Neural cell (in vitro differentiated cells): Measurements from ENCODE around the gene VPS13D. TPM values are rescaled to one million over a fixed set of nuclear protein-coding genes. Genes with fewer than 3 reads are reported as not detected.

Experiments used
- H2AFZ ChIP-seq: fragments of 200-600, 300-800 bp; sonication (generic), shearing (Covaris generic); 2 replicates; pipeline ENCODE4 v1.6.0; 2014; ENCODE audit warnings: low read depth, mild to moderate bottlenecking, antibody characterized with exemption, low read length, moderate library complexity
- H3F3A ChIP-seq: fragments of 200-600 bp; shearing (Covaris generic); 2 replicates; pipeline ENCODE4 v1.6.1; 2016; ENCODE audit warnings: mild to moderate bottlenecking, moderate library complexity, mixed read lengths, antibody characterized with exemption, low read length; ENCODE audit not compliant: insufficient read depth, poor library complexity, severe bottlenecking
- H3K27ac ChIP-seq: fragments of 200-600, 300-800 bp; sonication (generic), shearing (Covaris generic); 2 replicates; pipeline ENCODE4 v1.5.1; 2014; ENCODE audit warnings: mild to moderate bottlenecking, low read length, moderate library complexity
- H3K27me3 ChIP-seq: fragments of 300-800, 200-600 bp; sonication (generic), shearing (Covaris generic); 2 replicates; pipeline ENCODE4 v1.6.0; 2014; ENCODE audit warnings: mild to moderate bottlenecking, low read depth, low read length, moderate library complexity; ENCODE audit not compliant: insufficient read depth
- H3K36me3 ChIP-seq: fragments of 300-800, 200-600 bp; sonication (generic), shearing (Covaris generic); 2 replicates; pipeline ENCODE4 v1.5.1; 2014; ENCODE audit warnings: mild to moderate bottlenecking, antibody characterized with exemption, low read length, moderate library complexity; ENCODE audit not compliant: insufficient read depth
- H3K4me2 ChIP-seq: fragments of 300-800, 200-600 bp; sonication (generic), shearing (Covaris generic); 2 replicates; pipeline ENCODE4 v1.6.0; 2014; ENCODE audit warnings: mild to moderate bottlenecking, low read length
- H3K4me3 ChIP-seq: fragments of 300-800, 200-600 bp; sonication (generic), shearing (Covaris generic); 2 replicates; pipeline ENCODE4 v1.5.1; 2014; ENCODE audit warnings: mild to moderate bottlenecking, low read length, moderate library complexity
- H3K79me2 ChIP-seq: fragments of 200-600 bp; shearing (Covaris generic); replicated peaks from 2 replicates; pipeline ENCODE4 v1.6.0; 2014; ENCODE audit warnings: mild to moderate bottlenecking, low read length, moderate library complexity; ENCODE audit not compliant: insufficient read depth
- H3K9ac ChIP-seq: fragments of 300-800, 200-600 bp; sonication (generic), shearing (Covaris generic); 2 replicates; pipeline ENCODE4 v1.6.1; 2016; ENCODE audit warnings: mild to moderate bottlenecking, low read length, mixed read lengths
- H3K9me2 ChIP-seq: fragments of 200-600 bp; shearing (Covaris generic); 2 replicates; pipeline ENCODE4 v1.6.1; 2016; ENCODE audit warnings: mild to moderate bottlenecking, low read length, mixed read lengths; ENCODE audit not compliant: insufficient read depth
- H3K9me3 ChIP-seq: fragments of 200-600, 300-800 bp; sonication (generic), shearing (Covaris generic); 2 replicates; pipeline ENCODE4 v1.6.1; 2016; ENCODE audit warnings: mild to moderate bottlenecking, mixed run types, low read length, moderate library complexity, mixed read lengths
- H4K20me1 ChIP-seq: fragments of 200-600 bp; shearing (Covaris generic); 2 replicates; pipeline ENCODE4 v1.6.1; 2016; ENCODE audit warnings: mild to moderate bottlenecking, mixed run types; ENCODE audit not compliant: insufficient read depth
- CTCF ChIP-seq: fragments of 450-650 bp; IDR thresholded peaks from 2 replicates; pipeline ENCODE4 v1.5.1; 2014; ENCODE audit warnings: antibody characterized with exemption, mild to moderate bottlenecking, moderate library complexity; ENCODE audit not compliant: poor library complexity, severe bottlenecking
- EP300 ChIP-seq: fragments of 450-650 bp; conservative IDR thresholded peaks from 2 replicates; pipeline ENCODE4 v1.6.1; 2014; ENCODE audit warnings: antibody characterized with exemption, mild to moderate bottlenecking, moderate library complexity; ENCODE audit not compliant: poor library complexity, severe bottlenecking
- EZH2 ChIP-seq: fragments of 200-600, 300-800 bp; shearing (Covaris generic), sonication (generic); IDR thresholded peaks from 2 replicates; pipeline ENCODE4 v1.6.1; 2014; ENCODE audit warnings: antibody characterized with exemption, low read length, borderline replicate concordance, mild to moderate bottlenecking; ENCODE audit not compliant: insufficient read depth, poor library complexity, severe bottlenecking
- MXI1 ChIP-seq: fragments of 450-650 bp; conservative IDR thresholded peaks from 2 replicates; pipeline ENCODE4 v1.6.1; 2014; ENCODE audit warnings: antibody characterized with exemption, mild to moderate bottlenecking; ENCODE audit not compliant: poor library complexity, severe bottlenecking
- POLR2AphosphoS5 ChIP-seq: IDR thresholded peaks from 2 replicates; pipeline ENCODE4 v1.6.1; 2012
- RAD21 ChIP-seq: fragments of 450-650 bp; conservative IDR thresholded peaks from 2 replicates; pipeline ENCODE4 v1.6.1; 2014; ENCODE audit warnings: antibody characterized with exemption, mild to moderate bottlenecking, moderate library complexity
- SMC3 ChIP-seq: fragments of 450-650 bp; conservative IDR thresholded peaks from 2 replicates; pipeline ENCODE4 v1.6.1; 2014; ENCODE audit warnings: antibody characterized with exemption, mild to moderate bottlenecking, moderate library complexity; ENCODE audit not compliant: poor library complexity
- polyA plus RNA-seq: library from polyadenylated mRNA; depleted of rRNA; stranded (reverse); fragments of >200 nt; gene quantifications from 2 replicates; pipeline ENCODE4 v1.2.3, GENCODE V29; 2014
- TF ChIP-seq, protein P1 (sequence below): IDR thresholded peaks from 2 replicates; pipeline ENCODE4 v1.6.1; 2012; ENCODE audit warnings: borderline replicate concordance

The VPS13D gene
- polyA plus RNA-seq, 1 donor from 2014 or later = 24.5 TPM

- no peak overlapping the region for H3K9ac ChIP-seq
- H3K36me3 ChIP-seq = no peaks in the 10 kb centered on the region
- H2AFZ ChIP-seq = no peak overlapping the region
- H3K4me2 ChIP-seq = no peak overlapping the region
- no peak overlapping the region for H3K4me3 ChIP-seq
- H3K9me3 ChIP-seq = no peaks in the 10 kb centered on the region
- TF ChIP-seq EP300 (no peak), MXI1 (no peak), SMC3 (no peak), POLR2AphosphoS5 (no peak)
- H3F3A ChIP-seq = no peaks in the 10 kb centered on the region
- no peaks in the 10 kb centered on the region for H3K9me2 ChIP-seq
- no peaks in the 10 kb centered on the region for H4K20me1 ChIP-seq
- no peak overlapping the region for H3K27ac ChIP-seq
- H3K27me3 ChIP-seq = no peaks in the 10 kb centered on the region
- H3K79me2 ChIP-seq = no peaks in the 10 kb centered on the region
These were observed 203.7 kb downstream of the VPS13D start for GRCh38 chr1:12433323-12434053.

- no peak overlapping the region for H3K27ac ChIP-seq
- H3K4me2 ChIP-seq = no peak overlapping the region
- no peak overlapping the region for H3K9ac ChIP-seq
These were observed 204.3 kb downstream of the VPS13D start for GRCh38 chr1:12434174-12434573.

More at GRCh38 chr1:12434174-12434573, 204.3 kb downstream of the VPS13D start:
- Histone ChIP-seq H3K27me3 (no peaks in the 10 kb centered on the region), H3F3A (no peaks in the 10 kb centered on the region), H3K9me2 (no peaks in the 10 kb centered on the region), H3K36me3 (no peaks in the 10 kb centered on the region), H3K9me3 (no peaks in the 10 kb centered on the region), H3K79me2 (no peaks in the 10 kb centered on the region), H3K4me3 (no peak overlapping the region), H2AFZ (no peak overlapping the region), H4K20me1 (no peaks in the 10 kb centered on the region)
- TF ChIP-seq EP300 (no peak), SMC3 (no peak), MXI1 (no peak), CTCF (no peak), EZH2 (no peak), RAD21 (no peak)
- TF ChIP-seq, protein P1, sequence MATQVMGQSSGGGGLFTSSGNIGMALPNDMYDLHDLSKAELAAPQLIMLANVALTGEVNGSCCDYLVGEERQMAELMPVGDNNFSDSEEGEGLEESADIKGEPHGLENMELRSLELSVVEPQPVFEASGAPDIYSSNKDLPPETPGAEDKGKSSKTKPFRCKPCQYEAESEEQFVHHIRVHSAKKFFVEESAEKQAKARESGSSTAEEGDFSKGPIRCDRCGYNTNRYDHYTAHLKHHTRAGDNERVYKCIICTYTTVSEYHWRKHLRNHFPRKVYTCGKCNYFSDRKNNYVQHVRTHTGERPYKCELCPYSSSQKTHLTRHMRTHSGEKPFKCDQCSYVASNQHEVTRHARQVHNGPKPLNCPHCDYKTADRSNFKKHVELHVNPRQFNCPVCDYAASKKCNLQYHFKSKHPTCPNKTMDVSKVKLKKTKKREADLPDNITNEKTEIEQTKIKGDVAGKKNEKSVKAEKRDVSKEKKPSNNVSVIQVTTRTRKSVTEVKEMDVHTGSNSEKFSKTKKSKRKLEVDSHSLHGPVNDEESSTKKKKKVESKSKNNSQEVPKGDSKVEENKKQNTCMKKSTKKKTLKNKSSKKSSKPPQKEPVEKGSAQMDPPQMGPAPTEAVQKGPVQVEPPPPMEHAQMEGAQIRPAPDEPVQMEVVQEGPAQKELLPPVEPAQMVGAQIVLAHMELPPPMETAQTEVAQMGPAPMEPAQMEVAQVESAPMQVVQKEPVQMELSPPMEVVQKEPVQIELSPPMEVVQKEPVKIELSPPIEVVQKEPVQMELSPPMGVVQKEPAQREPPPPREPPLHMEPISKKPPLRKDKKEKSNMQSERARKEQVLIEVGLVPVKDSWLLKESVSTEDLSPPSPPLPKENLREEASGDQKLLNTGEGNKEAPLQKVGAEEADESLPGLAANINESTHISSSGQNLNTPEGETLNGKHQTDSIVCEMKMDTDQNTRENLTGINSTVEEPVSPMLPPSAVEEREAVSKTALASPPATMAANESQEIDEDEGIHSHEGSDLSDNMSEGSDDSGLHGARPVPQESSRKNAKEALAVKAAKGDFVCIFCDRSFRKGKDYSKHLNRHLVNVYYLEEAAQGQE = no peak
